Caco-2 (cell line): ENCODE data around the gene FOXP1. TPM values are rescaled to one million over a fixed set of nuclear protein-coding genes. Genes with fewer than 3 reads are reported as not detected.
A peak's percentile ranks its signal among the peaks of the same experiment; 100 is the strongest.

ENCODE experiments used
- BruUV-seq: library from RNA; stranded (reverse); fragments of 400-500 nt; replicated peaks from 2 replicates; lab custom pipeline; 2021; lab: Mats Ljungman, UMichigan
- CTCF ChIA-PET: fragments of 300-600 bp; sonication (Branson Sonifier 250); formaldehyde crosslinking; loops from one replicate; lab custom pipeline; 2022; ENCODE audit warnings: antibody characterized with exemption; lab: Charles Lee
- POLR2A ChIA-PET: fragments of 300-600 bp; sonication (Branson Sonifier 250); formaldehyde crosslinking; loops from one replicate; lab custom pipeline; 2022; ENCODE audit warnings: antibody characterized with exemption; lab: Charles Lee
- DNase-seq, 2 experiments: peaks; one replicate each; pipeline versions ENCODE4 v3.0.0 to v3.0.0-alpha.2; 2020 to 2022
- H3K27me3 ChIP-seq: replicated peaks from 2 replicates; pipeline ENCODE4 v1.6.0; 2011; ENCODE audit warnings: low read length; ENCODE audit not compliant: control insufficient read depth, insufficient read depth
- H3K36me3 ChIP-seq: 2 replicates; pipeline ENCODE4 v1.5.1; 2011; ENCODE audit warnings: low read length; ENCODE audit not compliant: control insufficient read depth, insufficient read depth
- H3K4me1 ChIP-seq: fragments of 250-450 bp; sonication (Bioruptor Pico); 2 replicates; pipeline ENCODE4 v1.5.1; 2020; ENCODE audit warnings: mild to moderate bottlenecking
- H3K4me3 ChIP-seq: 2 replicates; pipeline ENCODE4 v1.5.1; 2011; ENCODE audit warnings: low read depth, mild to moderate bottlenecking, control low read depth, low read length
- H3K9me3 ChIP-seq: fragments of 250-450 bp; sonication (Bioruptor Pico); 2 replicates; pipeline ENCODE4 v1.5.1; 2020; ENCODE audit warnings: mild to moderate bottlenecking, moderate library complexity
- H3K27ac Mint-ChIP-seq: one replicate; pipeline ENCODE4 v1.8.0; 2022; ENCODE audit warnings: mixed read lengths; ENCODE audit not compliant: unreplicated experiment
- H3K27me3 Mint-ChIP-seq: one replicate; pipeline ENCODE4 v1.8.0; 2022; ENCODE audit warnings: mixed read lengths; ENCODE audit not compliant: insufficient read depth, unreplicated experiment
- H3K36me3 Mint-ChIP-seq: one replicate; pipeline ENCODE4 v1.8.0; 2022; ENCODE audit warnings: mild to moderate bottlenecking, mixed read lengths; ENCODE audit not compliant: insufficient read depth, unreplicated experiment
- H3K4me1 Mint-ChIP-seq: one replicate; pipeline ENCODE4 v1.8.0; 2022; ENCODE audit warnings: low read depth, mixed read lengths; ENCODE audit not compliant: unreplicated experiment
- H3K4me3 Mint-ChIP-seq: one replicate; pipeline ENCODE4 v1.8.0; 2022; ENCODE audit warnings: mild to moderate bottlenecking, moderate library complexity, mixed read lengths; ENCODE audit not compliant: unreplicated experiment
- H3K9me3 Mint-ChIP-seq: one replicate; pipeline ENCODE4 v1.8.0; 2022; ENCODE audit warnings: mixed read lengths; ENCODE audit not compliant: unreplicated experiment
- CTCF ChIP-seq, 2 experiments: fragments of 200-600 bp in 1 of 2; IDR thresholded peaks; 1 replicate in 1 of 2; 2 replicates in 1 of 2; pipeline versions ENCODE4 v1.5.1 to v1.8.0; 2011 to 2022; ENCODE audit warnings: antibody characterized with exemption in 1 of 2, control low read depth in 1 of 2, inconsistent platforms in 1 of 2, low read depth in 1 of 2, low read length in 1 of 2, mild to moderate bottlenecking in 1 of 2, moderate library complexity in 1 of 2; ENCODE audit not compliant: insufficient read depth in 1 of 2, severe bottlenecking in 1 of 2, unreplicated experiment in 1 of 2
- intact Hi-C: fragments of 100-400 bp; cut with micrococcal nuclease; formaldehyde crosslinking; loops from one replicate; pipeline ENCODE4 v1.10.0; 2022; ENCODE audit not compliant: unreplicated experiment
- total RNA-seq: library from RNA; stranded (reverse); gene quantifications from 2 replicates; pipeline ENCODE4 v1.2.3, GENCODE V29; 2022

FOXP1 gene
- total RNA-seq, 1 experiment from 2014 or later = 131 TPM

- peaks cover 23% of the 10 kb centered on the region for H3K4me1 Mint-ChIP-seq
- H3K4me3 ChIP-seq = no peak overlapping the region
- CTCF ChIA-PET = no interaction called here
- no peaks in the 10 kb centered on the region for H3K27me3 ChIP-seq
- POLR2A ChIA-PET = no interaction called here
- H3K27me3 Mint-ChIP-seq = no peaks in the 10 kb centered on the region
- no TSS peak for BruUV-seq
- H3K9me3 Mint-ChIP-seq = no peaks in the 10 kb centered on the region
- TF ChIP-seq CTCF (IDR thresholded peaks at IDR 0.05; ENCODE audit: insufficient read depth in 1 of 2, low read depth in 1 of 2, low read length in 1 of 2, severe bottlenecking in 1 of 2, unreplicated experiment in 1 of 2) = no peak
- peaks cover 26% of the 10 kb centered on the region for H3K4me1 ChIP-seq
- H3K36me3 ChIP-seq = no peaks in the 10 kb centered on the region
- H3K27ac Mint-ChIP-seq = peak overlapping the region; percentile 84
- peak overlapping the region; percentile 18 for H3K4me3 Mint-ChIP-seq
- peaks cover 4% of the 10 kb centered on the region for H3K36me3 Mint-ChIP-seq
- intact Hi-C loops = loop anchor here (1.0 kb wide), 1 partner anchor 9 kb away; no protein-coding TSS in a partner anchor
- no peak for DNase-seq
- no peaks in the 10 kb centered on the region for H3K9me3 ChIP-seq
Observed at GRCh38 chr3:71461749-71462483, 121.6 kb downstream of the FOXP1 start.

- no peaks in the 10 kb centered on the region for H3K27me3 ChIP-seq
- Mint-ChIP-seq H3K4me1 (peaks cover 27% of the 10 kb centered on the region), H3K36me3 (peaks cover 4% of the 10 kb centered on the region), H3K4me3 (no peak overlapping the region), H3K9me3 (no peaks in the 10 kb centered on the region), H3K27me3 (no peaks in the 10 kb centered on the region), H3K27ac (peak overlapping the region; percentile 84)
- peaks cover 34% of the 10 kb centered on the region for H3K4me1 ChIP-seq
- TF ChIP-seq CTCF (IDR thresholded peaks at IDR 0.05; ENCODE audit: insufficient read depth in 1 of 2, low read depth in 1 of 2, low read length in 1 of 2, severe bottlenecking in 1 of 2, unreplicated experiment in 1 of 2) = no peak
- ChIA-PET CTCF (no interaction called here), POLR2A (no interaction called here)
- no TSS peak for BruUV-seq
- no peak overlapping the region for H3K4me3 ChIP-seq
- intact Hi-C loops = no loop called here
- no peaks in the 10 kb centered on the region for H3K9me3 ChIP-seq
- no peaks in the 10 kb centered on the region for H3K36me3 ChIP-seq
- no peak for DNase-seq
Observed at GRCh38 chr3:71461114-71461513, 122.4 kb downstream of the FOXP1 start.

GRCh38 chr3:71458895-71459294, 124.6 kb downstream of the FOXP1 start:
- Mint-ChIP-seq H3K4me3 (no peak overlapping the region), H3K27me3 (no peaks in the 10 kb centered on the region), H3K27ac (no peak overlapping the region), H3K4me1 (peaks cover 45% of the 10 kb centered on the region), H3K36me3 (no peaks in the 10 kb centered on the region), H3K9me3 (no peaks in the 10 kb centered on the region)
- ChIA-PET POLR2A (no interaction called here), CTCF (no interaction called here)
- H3K4me3 ChIP-seq = no peak overlapping the region
- no peaks in the 10 kb centered on the region for H3K36me3 ChIP-seq
- intact Hi-C loops = no loop called here
- TF ChIP-seq CTCF (IDR thresholded peaks at IDR 0.05; ENCODE audit: insufficient read depth in 1 of 2, low read depth in 1 of 2, low read length in 1 of 2, severe bottlenecking in 1 of 2, unreplicated experiment in 1 of 2) = no peak
- peaks cover 43% of the 10 kb centered on the region for H3K4me1 ChIP-seq
- BruUV-seq = no TSS peak
- no peaks in the 10 kb centered on the region for H3K27me3 ChIP-seq
- DNase-seq = no peak
- no peaks in the 10 kb centered on the region for H3K9me3 ChIP-seq
